HG02763 (cell line): ENCODE results near the gene CNNM1.

Source experiments
- ATAC-seq: cut with Tn5 transposase; IDR thresholded peaks from one replicate; pipeline ENCODE4 v1.9.1; 2021; ENCODE audit warnings: mild to moderate bottlenecking, moderate library complexity; ENCODE audit not compliant: unreplicated experiment

The CNNM1 gene

GRCh38 chr10:99337311-99337811, 8.2 kb downstream of the CNNM1 start:
- no peak for ATAC-seq

- ATAC-seq, result no peak
Observed at GRCh38 chr10:99337901-99338300, 8.7 kb downstream of the CNNM1 start.

GRCh38 chr10:99339077-99339476, 9.9 kb downstream of the CNNM1 start:
- no peak for ATAC-seq

DNA sequence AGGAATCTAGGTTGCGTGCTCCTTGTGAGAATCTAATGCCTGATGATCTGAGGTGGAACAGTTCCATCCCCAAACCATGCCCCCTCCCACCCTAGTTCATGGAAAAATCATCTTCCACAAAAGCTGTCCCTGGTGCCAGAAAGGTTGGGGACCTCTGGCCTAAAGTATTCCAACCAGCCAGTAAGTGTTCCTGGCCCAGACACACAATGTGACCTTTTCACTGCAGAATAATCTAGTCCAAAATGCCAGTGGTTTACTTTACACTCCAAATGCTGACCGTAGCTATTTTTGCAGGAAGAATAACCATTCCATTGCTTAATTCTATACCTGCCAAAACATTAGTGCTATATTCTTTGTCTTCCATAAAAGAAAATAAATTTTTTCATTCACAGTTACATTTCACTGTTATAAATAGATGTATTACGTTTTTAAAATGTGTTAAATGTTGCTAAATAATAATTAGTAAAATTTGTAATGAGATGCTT, 10.4 kb downstream of the CNNM1 start:
- ATAC-seq, result no peak

- no peak for ATAC-seq
Observed at GRCh38 chr10:99340650-99341049, 11.5 kb downstream of the CNNM1 start.

DNA sequence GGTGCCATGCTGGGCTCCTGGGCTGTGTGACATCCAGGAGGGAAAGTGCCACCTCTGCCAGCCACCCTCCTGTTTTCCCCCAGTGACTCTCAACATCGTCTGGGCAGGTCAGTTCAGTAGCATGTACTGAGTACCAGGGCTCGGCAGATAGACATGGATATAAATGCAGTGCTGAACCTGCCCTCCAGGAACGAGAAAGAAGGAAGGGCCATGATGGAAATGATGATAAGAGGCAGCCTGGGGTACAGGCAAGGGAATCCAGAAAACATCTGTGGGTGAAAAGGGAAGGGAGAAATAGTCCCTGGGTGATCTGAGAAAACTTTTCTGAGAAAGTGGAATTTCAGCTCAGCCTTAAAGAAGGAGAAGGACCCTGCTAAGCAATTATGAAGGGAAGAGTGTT, 12.1 kb downstream of the CNNM1 start:
- ATAC-seq, result no peak

- ATAC-seq, result no peak
Observed at GRCh38 chr10:99341860-99342490, 12.8 kb downstream of the CNNM1 start.

- no peak for ATAC-seq
Observed at GRCh38 chr10:99343262-99343661, 14.1 kb downstream of the CNNM1 start.

DNA sequence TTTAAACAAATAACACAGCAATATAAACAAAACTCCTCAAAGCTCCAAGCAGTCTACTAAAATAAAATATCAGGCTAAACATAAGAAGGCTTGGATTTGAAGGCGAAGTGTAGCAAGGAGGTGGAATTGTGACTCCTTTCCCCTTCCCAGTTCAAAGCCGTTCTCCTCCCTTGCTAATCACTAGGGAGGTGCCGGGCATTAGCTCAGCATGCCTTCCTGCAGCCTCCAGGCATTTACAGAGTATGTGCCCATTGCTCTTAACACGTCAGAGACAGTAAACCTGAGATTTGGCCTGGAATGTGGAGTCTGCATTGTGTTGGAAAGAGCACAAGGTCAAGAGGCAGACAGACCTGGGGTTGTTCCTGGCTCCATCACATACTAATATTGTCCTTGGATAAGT, 15.6 kb downstream of the CNNM1 start:
- no peak for ATAC-seq

DNA sequence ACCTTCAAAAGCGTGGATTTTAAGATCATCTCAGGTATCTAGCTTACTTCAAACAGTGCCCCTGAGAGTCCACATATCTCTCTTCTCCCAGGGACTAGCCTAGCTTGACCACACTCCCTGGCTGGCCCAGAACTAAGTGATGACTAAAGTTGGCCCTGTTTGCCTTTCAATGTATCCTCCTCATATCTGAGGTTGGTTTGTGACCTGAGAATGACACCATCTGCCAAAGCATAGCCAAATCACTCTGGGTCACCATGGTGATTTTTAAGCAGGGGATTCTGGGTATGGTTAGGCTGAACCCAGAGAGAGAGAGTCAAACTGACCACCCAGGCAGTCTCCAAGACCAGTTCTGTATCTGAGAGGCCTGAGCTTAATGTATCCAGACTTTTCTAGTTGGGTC, 16.2 kb downstream of the CNNM1 start:
- no peak for ATAC-seq

GRCh38 chr10:99346247-99346646, 17.1 kb downstream of the CNNM1 start:
- ATAC-seq, result no peak

DNA sequence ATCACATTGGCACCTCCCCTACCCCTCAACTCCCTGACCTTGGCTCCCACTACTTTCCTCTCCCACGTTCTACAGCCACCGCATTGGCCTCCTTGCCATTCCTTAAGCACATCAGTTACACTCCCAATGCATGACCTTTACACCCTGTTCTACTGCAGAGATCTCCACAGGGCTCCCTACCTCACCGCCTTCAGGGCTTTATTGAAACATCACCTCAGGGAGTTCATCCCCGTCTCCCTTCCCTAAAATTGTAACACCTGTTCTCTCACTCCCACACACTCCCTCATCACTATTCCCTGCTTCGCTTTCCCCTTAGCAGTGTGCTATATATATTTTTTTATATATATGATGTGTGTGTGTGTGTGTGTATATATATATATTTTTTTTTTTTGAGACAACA, 18.5 kb downstream of the CNNM1 start:
- ATAC-seq, result no peak

DNA sequence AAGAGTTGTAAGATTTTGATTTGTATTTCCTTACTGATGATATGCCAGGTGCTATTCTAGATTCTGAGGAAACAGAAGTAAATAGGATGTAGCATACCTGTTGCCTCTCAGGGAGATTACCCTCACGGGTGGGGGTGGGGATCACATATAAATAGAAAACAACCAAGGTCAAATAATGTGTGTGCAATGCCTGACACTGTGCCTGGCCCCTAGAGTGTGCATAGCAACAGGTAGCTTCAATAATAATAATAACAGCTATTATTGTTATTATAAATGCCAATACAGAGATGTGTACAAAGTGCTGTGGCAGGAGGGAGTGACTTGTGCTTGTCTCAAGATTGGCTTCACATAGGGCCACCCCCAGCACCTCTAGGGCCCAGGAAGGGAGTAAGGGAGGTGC, 24.0 kb downstream of the CNNM1 start:
- ATAC-seq, result no peak

DNA sequence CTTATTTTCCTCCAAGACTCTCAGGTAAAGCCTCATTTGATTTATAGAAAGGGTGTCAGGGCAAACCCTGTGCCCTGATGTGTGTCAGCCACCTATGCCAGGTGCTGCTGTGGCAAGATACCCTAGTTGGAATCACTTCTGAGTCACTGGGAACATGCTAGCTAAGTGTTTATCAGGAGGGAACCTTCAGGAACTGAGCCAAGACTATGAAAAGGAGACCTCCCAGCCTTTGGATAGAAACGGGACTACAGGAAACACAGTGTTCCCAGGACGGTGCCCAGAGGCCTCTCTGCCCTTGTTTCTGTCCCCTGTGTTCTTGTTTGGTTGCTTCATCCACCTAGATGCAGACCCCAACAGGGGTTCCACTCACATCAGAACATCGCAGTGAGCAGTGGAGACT, 28.5 kb downstream of the CNNM1 start:
- no peak for ATAC-seq

- no peak for ATAC-seq
Observed at GRCh38 chr10:99358101-99358500, 28.9 kb downstream of the CNNM1 start.

- no peak for ATAC-seq
Observed at GRCh38 chr10:99360934-99361333, 31.8 kb downstream of the CNNM1 start.

- ATAC-seq, result no peak
Observed at GRCh38 chr10:99364125-99364524, 35.0 kb downstream of the CNNM1 start.

DNA sequence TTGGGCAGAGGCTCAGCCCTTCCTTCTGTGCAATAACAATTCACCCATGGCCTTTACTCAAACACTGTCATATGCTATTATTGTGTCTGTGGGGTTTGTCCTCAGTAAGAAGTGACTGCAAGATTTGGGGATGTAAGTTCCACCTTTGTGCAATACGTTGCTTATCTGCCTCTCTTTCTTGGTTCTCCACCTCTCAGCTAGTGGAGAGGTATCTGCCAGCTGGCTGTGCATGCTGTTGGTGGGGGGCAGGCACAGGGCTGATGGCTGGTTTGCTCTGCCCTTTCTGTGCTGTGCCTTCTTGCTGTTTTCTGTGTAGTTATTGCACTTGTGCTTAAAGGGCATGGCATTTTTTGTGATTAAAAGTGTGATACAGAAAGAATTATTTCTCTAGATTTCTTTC, 36.2 kb downstream of the CNNM1 start:
- no peak for ATAC-seq

DNA sequence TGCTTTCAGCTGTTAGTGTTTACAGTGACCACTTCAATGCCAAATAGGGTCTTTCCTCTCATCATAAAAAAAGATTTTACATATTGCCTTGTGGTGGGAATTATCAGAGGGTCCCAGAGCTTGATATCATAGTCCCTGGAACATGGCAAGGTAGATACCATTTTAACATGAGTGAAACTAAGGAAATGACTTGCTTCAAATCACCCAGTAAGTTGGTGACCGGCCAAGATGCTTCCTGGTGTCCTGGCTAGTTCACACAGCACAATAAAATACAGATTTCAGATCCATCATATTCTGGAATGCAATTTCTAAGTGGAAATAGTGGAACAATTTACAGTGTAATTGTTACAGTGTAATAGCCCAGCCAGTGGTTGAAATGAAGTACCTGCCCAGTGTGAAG, 36.6 kb downstream of the CNNM1 start:
- ATAC-seq, result no peak

DNA sequence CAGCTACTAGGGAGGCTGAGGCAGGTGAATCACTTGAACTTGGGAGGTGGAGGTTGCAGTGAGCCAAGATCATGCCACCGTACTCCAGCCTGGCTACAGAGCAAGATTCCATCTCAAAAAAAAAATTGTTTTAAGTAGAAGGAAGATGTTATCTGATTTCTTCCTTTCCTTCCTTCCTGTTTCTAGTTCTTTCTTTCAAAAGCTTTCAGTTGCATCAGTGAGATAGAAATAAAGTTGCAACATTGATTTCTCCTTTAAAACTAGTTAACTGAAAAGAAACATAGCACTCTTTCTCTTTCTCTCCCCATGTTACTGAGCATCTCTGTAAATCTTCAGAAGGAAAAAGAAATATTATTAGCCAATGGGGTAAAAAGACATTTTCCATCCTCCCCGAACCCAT, 37.5 kb downstream of the CNNM1 start:
- no peak for ATAC-seq

- no peak for ATAC-seq
Observed at GRCh38 chr10:99368646-99369045, 39.5 kb downstream of the CNNM1 start.

GRCh38 chr10:99369126-99369525, 40.0 kb downstream of the CNNM1 start:
- no peak for ATAC-seq

- no peak for ATAC-seq
Observed at GRCh38 chr10:99369551-99369950, 40.4 kb downstream of the CNNM1 start.
